ENCODE measurements around the gene BCAR3. TPM values are rescaled to one million over a fixed set of nuclear protein-coding genes. Genes with fewer than 3 reads are reported as not detected.
"Not testable (repeated sequence)": the region's sequence is repeated elsewhere in the genome, so short reads cannot be mapped to it uniquely, and the experiment has no call there.

The BCAR3 gene
- total RNA-seq, 1 donor from 2014 or later: 22.8 TPM

GRCh38 chr1:93699049-93699384 is 17.4 kb upstream of the BCAR3 start:
- TF ChIP-seq CTCF (IDR thresholded peaks at IDR 0.05) (no peak), POLR2A (IDR thresholded peaks at IDR 0.05) (no peak), POLR2AphosphoS5 (IDR thresholded peaks at IDR 0.05; ENCODE audit: insufficient read depth in 1 of 2, low read depth in 1 of 2) (no peak)
- Histone ChIP-seq H3K4me1 (peaks cover 24% of the 10 kb centered on the region), H3K27me3 (no peaks in the 10 kb centered on the region), H3K9me3 (no peaks in the 10 kb centered on the region), H3K36me3 (no peaks in the 10 kb centered on the region), H3K4me3 (no peak overlapping the region), H3K27ac (no peak overlapping the region)
- intact Hi-C loops (cut with DNase I): no loop called here
- DNase-seq (ENCODE audit: extremely low spot score in 2 of 2): no peak

GRCh38 chr1:93698329-93699048 is 16.9 kb upstream of the BCAR3 start:
- TF ChIP-seq CTCF (IDR thresholded peaks at IDR 0.05) (no peak), POLR2A (IDR thresholded peaks at IDR 0.05) (no peak), POLR2AphosphoS5 (IDR thresholded peaks at IDR 0.05; ENCODE audit: insufficient read depth in 1 of 2, low read depth in 1 of 2) (no peak)
- peaks cover 30% of the 10 kb centered on the region for H3K4me1 ChIP-seq

GRCh38 chr1:93697566-93697965 is 15.9 kb upstream of the BCAR3 start:
- H3K27ac ChIP-seq; DNase-seq (ENCODE audit: extremely low spot score in 2 of 2); H3K4me3 ChIP-seq; H3K27me3 ChIP-seq; H3K36me3 ChIP-seq; H3K9me3 ChIP-seq; intact Hi-C loops (cut with DNase I): not testable (repeated sequence)
- H3K4me1 ChIP-seq: peaks cover 31% of the 10 kb centered on the region

More at GRCh38 chr1:93698329-93699048, 16.9 kb upstream of the BCAR3 start:
- Histone ChIP-seq H3K36me3 (no peaks in the 10 kb centered on the region), H3K27me3 (no peaks in the 10 kb centered on the region), H3K9me3 (no peaks in the 10 kb centered on the region), H3K27ac (no peak overlapping the region), H3K4me3 (no peak overlapping the region)
- DNase-seq (ENCODE audit: extremely low spot score in 2 of 2): no peak
- intact Hi-C loops (cut with DNase I): no loop called here

- H3K4me1 ChIP-seq: peaks cover 31% of the 10 kb centered on the region
- no peak overlapping the region for H3K27ac ChIP-seq
- H3K27me3 ChIP-seq: no peaks in the 10 kb centered on the region
- no peaks in the 10 kb centered on the region for H3K36me3 ChIP-seq
- no peak for DNase-seq (ENCODE audit: extremely low spot score in 2 of 2)
- intact Hi-C loops (cut with DNase I): no loop called here
- no peaks in the 10 kb centered on the region for H3K9me3 ChIP-seq
- TF ChIP-seq POLR2AphosphoS5 (IDR thresholded peaks at IDR 0.05; ENCODE audit: insufficient read depth in 1 of 2, low read depth in 1 of 2) (no peak), CTCF (IDR thresholded peaks at IDR 0.05) (no peak), POLR2A (IDR thresholded peaks at IDR 0.05) (no peak)
- H3K4me3 ChIP-seq: no peak overlapping the region
Measured at GRCh38 chr1:93695411-93696005, 13.9 kb upstream of the BCAR3 start.

GRCh38 chr1:93694819-93695218 is 13.2 kb upstream of the BCAR3 start:
- Histone ChIP-seq H3K4me3 (no peak overlapping the region), H3K36me3 (no peaks in the 10 kb centered on the region), H3K27me3 (no peaks in the 10 kb centered on the region), H3K4me1 (peaks cover 31% of the 10 kb centered on the region), H3K9me3 (no peaks in the 10 kb centered on the region), H3K27ac (no peak overlapping the region)
- TF ChIP-seq CTCF (IDR thresholded peaks at IDR 0.05) (no peak), POLR2AphosphoS5 (IDR thresholded peaks at IDR 0.05; ENCODE audit: insufficient read depth in 1 of 2, low read depth in 1 of 2) (no peak), POLR2A (IDR thresholded peaks at IDR 0.05) (no peak)
- no peak for DNase-seq (ENCODE audit: extremely low spot score in 2 of 2)
- intact Hi-C loops (cut with DNase I): no loop called here

Data from vagina (tissue), 2 donors.